Measurements from ENCODE around the gene KDM3B. TPM values are rescaled to one million over a fixed set of nuclear protein-coding genes. Genes with fewer than 3 reads are reported as not detected.

Gene KDM3B
- total RNA-seq, 2 experiments from 2014 or later, result 57.4 to 60.5 TPM

GRCh38 chr5:138449501-138450239 is 97.2 kb downstream of the KDM3B start:
- DNase-seq (peak; percentile 84), ATAC-seq (peak; percentile 95)
- Mint-ChIP-seq H3K4me3 (no peak overlapping the region), H3K36me3 (no peaks in the 10 kb centered on the region), H3K9me3 (ENCODE audit: low read depth) (no peaks in the 10 kb centered on the region), H3K27me3 (peaks cover 2% of the 10 kb centered on the region), H3K27ac (no peak overlapping the region), H3K4me1 (peaks cover 4% of the 10 kb centered on the region)
- CTCF ChIA-PET, result interaction anchor here (0.6 to 6.2 kb wide), 31 partner anchors 11 to 379 kb away, joined by 3 to 100 read pairs (median 4); partner anchors contain the start of genes BRD8, CDC25C, EGR1 and ETF1

DNA sequence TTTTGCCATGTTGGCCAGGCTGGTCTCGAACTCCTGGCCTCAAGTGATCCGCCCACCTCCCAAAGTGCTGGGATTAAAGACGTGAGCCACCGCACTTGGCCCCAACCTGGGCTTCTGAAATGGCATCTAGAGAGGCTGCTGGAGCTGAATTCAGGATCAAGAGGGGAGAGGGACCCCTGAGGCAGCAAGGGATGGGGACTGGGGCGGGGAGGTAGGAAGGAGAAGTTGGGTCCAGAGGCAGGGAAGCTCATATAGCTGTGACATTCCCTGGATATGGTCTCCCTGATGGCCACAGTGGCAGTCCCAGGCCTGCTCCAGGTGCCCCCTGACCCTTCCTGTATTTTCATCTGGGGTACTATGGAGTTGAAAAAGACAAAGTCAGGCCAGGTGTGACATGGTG is 98.5 kb downstream of the KDM3B start:
- peaks cover 2% of the 10 kb centered on the region for H3K27me3 Mint-ChIP-seq
- no peaks in the 10 kb centered on the region for H3K36me3 Mint-ChIP-seq
- peaks cover 4% of the 10 kb centered on the region for H3K4me1 Mint-ChIP-seq
- CTCF ChIA-PET, result interaction anchor here (0.6 to 6.2 kb wide), 12 partner anchors 11 to 858 kb away, joined by 3 to 100 read pairs (median 4); partner anchors contain the start of genes CDC25C and EGR1
- H3K27ac Mint-ChIP-seq, result no peak overlapping the region
- H3K4me3 Mint-ChIP-seq, result no peak overlapping the region
- no peak for DNase-seq
- H3K9me3 Mint-ChIP-seq (ENCODE audit: low read depth), result no peaks in the 10 kb centered on the region
- no peak for ATAC-seq

GRCh38 chr5:138452720-138453119 is 100.2 kb downstream of the KDM3B start:
- no peak overlapping the region for H3K4me3 Mint-ChIP-seq

GRCh38 chr5:138453590-138453989 is 101.1 kb downstream of the KDM3B start:
- H3K4me1 Mint-ChIP-seq, result peaks cover 13% of the 10 kb centered on the region
- H3K27ac Mint-ChIP-seq, result no peak overlapping the region
- peaks cover 2% of the 10 kb centered on the region for H3K27me3 Mint-ChIP-seq
- no peak overlapping the region for H3K4me3 Mint-ChIP-seq
- no peaks in the 10 kb centered on the region for H3K36me3 Mint-ChIP-seq
- ATAC-seq, result no peak
- H3K9me3 Mint-ChIP-seq (ENCODE audit: low read depth), result no peaks in the 10 kb centered on the region
- no peak for DNase-seq
- CTCF ChIA-PET, result interaction anchor here (2.8 to 6.2 kb wide), 3 partner anchors 8 to 51 kb away, joined by 14 to 100 read pairs (median 91); partner anchors contain the start of gene EGR1

More at GRCh38 chr5:138452720-138453119, 100.2 kb downstream of the KDM3B start:
- no peaks in the 10 kb centered on the region for H3K9me3 Mint-ChIP-seq (ENCODE audit: low read depth)
- CTCF ChIA-PET, result interaction anchor here (1.3 to 6.2 kb wide), 3 partner anchors 9 to 49 kb away, joined by 3 to 100 read pairs (median 91); partner anchors contain the start of gene EGR1
- ATAC-seq, result no peak
- peaks cover 6% of the 10 kb centered on the region for H3K4me1 Mint-ChIP-seq
- H3K36me3 Mint-ChIP-seq, result no peaks in the 10 kb centered on the region
- no peak overlapping the region for H3K27ac Mint-ChIP-seq
- no peak for DNase-seq
- H3K27me3 Mint-ChIP-seq, result peaks cover 2% of the 10 kb centered on the region

DNA sequence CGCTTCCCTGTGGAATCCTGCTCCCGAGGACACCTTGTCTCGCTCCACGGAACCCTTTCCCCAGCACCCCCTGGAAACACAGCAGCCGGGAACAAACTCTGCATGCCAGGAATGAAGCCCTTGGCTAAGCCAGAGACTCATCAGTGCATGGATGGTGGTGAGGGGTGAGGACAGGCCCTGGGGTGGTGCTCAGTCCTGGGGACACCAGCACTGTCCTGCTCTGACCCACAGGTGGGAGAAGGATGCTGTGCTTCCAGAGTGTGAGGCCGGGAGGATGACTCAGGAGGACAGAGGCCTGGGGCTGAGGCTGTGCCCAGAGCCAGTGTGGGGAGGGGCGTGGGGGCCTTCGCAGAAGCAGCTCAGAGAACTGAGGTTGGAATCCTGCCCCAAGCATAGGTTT is 101.6 kb downstream of the KDM3B start:
- Mint-ChIP-seq H3K4me3 (no peak overlapping the region), H3K4me1 (peaks cover 18% of the 10 kb centered on the region), H3K27ac (no peak overlapping the region), H3K36me3 (no peaks in the 10 kb centered on the region), H3K9me3 (ENCODE audit: low read depth) (no peaks in the 10 kb centered on the region), H3K27me3 (peaks cover 2% of the 10 kb centered on the region)
- no peak for ATAC-seq
- CTCF ChIA-PET, result interaction anchor here (2.3 to 2.8 kb wide), 2 partner anchors 11 to 50 kb away, joined by 9 to 14 read pairs; partner anchors contain the start of gene EGR1
- no peak for DNase-seq

DNA sequence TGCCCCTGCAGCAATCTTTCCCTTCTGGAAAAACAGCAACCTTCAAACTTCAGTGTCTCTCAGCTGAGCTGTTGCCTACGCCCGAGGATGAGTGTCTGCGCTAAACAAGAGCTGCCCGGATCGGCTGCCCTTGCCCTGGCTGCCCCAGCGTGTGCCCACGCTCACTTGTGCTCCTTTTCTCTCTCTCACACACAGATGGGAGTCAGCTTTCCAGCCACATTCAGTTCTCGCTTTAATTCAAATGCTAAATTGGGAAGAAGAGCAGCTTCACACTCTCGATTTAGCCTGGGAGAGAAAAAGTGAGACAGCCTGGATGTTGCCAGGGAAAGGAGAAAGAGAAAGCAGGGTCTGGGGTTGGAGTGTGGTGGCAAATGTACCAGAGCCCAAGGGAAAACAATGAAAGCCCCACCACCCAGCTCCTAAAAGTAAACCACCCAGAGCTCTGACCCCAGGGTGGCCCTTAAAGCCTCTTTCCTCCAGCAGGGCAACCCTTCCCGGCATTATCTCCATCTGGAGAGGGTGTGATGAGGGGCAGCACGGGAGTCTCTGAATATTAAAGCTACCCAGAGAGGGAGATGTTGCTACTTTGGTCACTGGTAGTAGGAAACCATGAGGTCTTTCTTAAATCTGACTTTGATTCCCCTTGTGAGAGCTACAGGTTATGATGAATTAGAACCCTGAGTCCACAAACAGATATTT is 102.9 kb downstream of the KDM3B start:
- Mint-ChIP-seq H3K27ac (no peak overlapping the region), H3K4me3 (no peak overlapping the region), H3K27me3 (no peaks in the 10 kb centered on the region), H3K9me3 (ENCODE audit: low read depth) (no peaks in the 10 kb centered on the region), H3K4me1 (peaks cover 27% of the 10 kb centered on the region), H3K36me3 (peaks cover under 1% of the 10 kb centered on the region)
- DNase-seq (no peak), ATAC-seq (no peak)
- CTCF ChIA-PET, result interaction anchor here (1.1 to 2.8 kb wide), 5 partner anchors 9 to 88 kb away, joined by 3 to 14 read pairs (median 4); partner anchors contain the start of genes EGR1 and ETF1

DNA sequence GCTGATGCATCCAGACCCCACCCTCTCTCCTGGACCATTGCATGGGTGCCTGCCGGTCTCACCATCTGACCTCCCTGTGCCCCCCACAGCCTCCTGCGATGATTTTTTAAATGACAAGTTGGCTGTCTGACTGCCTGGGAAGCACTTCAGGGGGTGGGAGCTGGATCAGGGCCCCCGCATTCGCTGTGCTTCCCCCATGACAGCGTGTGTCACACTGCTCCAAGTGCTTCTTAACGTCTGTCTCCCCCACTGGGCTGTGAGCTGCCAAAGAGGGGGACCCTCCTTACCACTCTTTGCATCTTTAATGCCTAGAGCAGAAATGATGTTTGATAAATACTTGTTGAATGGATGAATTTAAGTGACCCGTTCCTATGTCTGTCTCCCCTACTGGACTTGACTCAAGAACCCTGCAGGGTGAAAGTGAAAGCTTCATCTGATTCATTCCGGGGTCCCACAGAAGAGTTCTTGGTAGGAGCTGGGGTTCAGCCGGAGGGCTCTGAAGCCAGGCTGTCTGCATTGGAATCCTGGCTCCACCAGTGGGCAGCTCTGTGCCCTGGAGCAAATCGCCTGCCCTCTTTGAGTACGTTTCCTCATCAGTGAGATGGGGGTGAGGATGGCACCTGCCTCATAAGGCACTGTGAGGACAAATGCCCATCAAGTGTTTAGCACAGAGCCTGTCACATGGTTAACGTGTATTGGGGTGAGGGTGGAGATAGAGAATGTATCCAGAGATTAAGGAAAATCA is 105.2 kb downstream of the KDM3B start:
- Mint-ChIP-seq H3K27ac (peak overlapping the region; percentile 58), H3K27me3 (no peaks in the 10 kb centered on the region), H3K4me3 (no peak overlapping the region), H3K36me3 (peaks cover 2% of the 10 kb centered on the region), H3K9me3 (ENCODE audit: low read depth) (no peaks in the 10 kb centered on the region), H3K4me1 (peaks cover 32% of the 10 kb centered on the region)
- ATAC-seq (no peak), DNase-seq (no peak)
- CTCF ChIA-PET, result interaction anchor here (1.1 to 10.5 kb wide), 4 partner anchors 7 to 118 kb away, joined by 3 to 100 read pairs (median 4); partner anchors contain the start of gene KDM3B

DNA sequence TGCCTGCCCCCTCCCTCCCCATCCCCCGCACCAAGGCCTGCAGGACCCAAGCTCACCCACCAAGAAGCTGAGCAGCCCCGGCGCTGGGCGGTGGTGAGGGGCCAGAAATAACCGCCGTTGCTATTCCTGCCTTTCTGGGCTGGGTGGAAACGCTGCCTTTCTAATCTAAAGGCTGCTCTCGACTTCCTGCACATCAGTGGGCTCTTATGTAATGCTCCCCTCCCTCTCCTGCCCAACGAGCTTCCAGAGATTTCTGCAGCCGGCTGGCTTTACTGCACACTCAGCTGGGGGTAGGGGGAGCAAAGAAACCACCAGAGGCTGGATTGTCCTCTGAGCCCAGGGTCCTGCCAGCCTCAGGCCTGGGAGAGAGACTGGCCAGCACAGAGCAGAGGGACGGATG is 105.9 kb downstream of the KDM3B start:
- no peak for DNase-seq
- Mint-ChIP-seq H3K4me3 (no peak overlapping the region), H3K27me3 (no peaks in the 10 kb centered on the region), H3K36me3 (peaks cover 2% of the 10 kb centered on the region), H3K9me3 (ENCODE audit: low read depth) (no peaks in the 10 kb centered on the region), H3K4me1 (peaks cover 33% of the 10 kb centered on the region), H3K27ac (no peak overlapping the region)
- no peak for ATAC-seq
- CTCF ChIA-PET, result interaction anchor here (0.6 to 10.5 kb wide), 2 partner anchors 8 to 86 kb away, joined by 3 to 100 read pairs; no protein-coding TSS in a partner anchor

GRCh38 chr5:138458856-138459255 is 106.4 kb downstream of the KDM3B start:
- CTCF ChIA-PET, result interaction anchor here (0.6 to 10.5 kb wide), 4 partner anchors 8 to 86 kb away, joined by 3 to 100 read pairs (median 6); no protein-coding TSS in a partner anchor
- Mint-ChIP-seq H3K27me3 (no peaks in the 10 kb centered on the region), H3K9me3 (ENCODE audit: low read depth) (no peaks in the 10 kb centered on the region), H3K4me3 (no peak overlapping the region), H3K4me1 (peaks cover 33% of the 10 kb centered on the region), H3K27ac (peak overlapping the region; percentile 93), H3K36me3 (peaks cover 2% of the 10 kb centered on the region)
- no peak for DNase-seq
- ATAC-seq, result no peak

DNA sequence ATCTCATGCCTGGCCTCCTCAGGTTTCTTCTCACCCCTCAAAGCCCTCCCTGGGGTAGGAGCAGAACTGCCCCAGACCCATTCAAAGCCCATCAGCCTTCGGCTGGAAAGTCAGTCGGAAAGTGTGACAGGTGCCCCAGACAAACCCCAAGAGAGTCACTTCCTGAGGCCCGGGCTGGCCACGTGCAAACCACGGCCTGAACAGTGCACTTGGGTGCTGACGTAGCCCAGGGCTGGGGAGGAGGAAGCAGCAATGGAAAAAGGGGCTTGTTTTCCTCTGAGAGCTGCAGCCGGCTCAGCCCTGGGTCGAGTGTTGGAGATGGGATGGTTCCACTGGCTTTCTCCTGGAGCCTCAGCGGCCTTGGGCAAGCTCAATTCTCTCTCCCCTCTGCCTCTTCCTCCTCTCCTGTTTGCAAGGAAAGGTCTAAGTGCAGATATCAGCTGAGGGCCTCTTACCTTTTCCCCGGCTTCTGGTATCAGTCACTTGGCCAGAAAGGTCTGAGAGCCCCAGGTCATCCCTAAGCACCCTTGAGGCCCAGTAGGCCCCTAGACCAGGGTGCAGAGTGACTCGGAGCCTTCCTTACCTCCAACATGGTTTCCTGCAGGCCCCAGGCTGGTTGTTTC is 106.9 kb downstream of the KDM3B start:
- DNase-seq (peak; percentile 95), ATAC-seq (peak; percentile 67)
- peak overlapping the region; percentile 93 for H3K27ac Mint-ChIP-seq
- peaks cover 2% of the 10 kb centered on the region for H3K36me3 Mint-ChIP-seq
- H3K4me3 Mint-ChIP-seq, result peak overlapping the region; percentile 3
- H3K9me3 Mint-ChIP-seq (ENCODE audit: low read depth), result no peaks in the 10 kb centered on the region
- CTCF ChIA-PET, result interaction anchor here (1.3 to 10.5 kb wide), 3 partner anchors 9 to 45 kb away, joined by 3 to 100 read pairs (median 8); no protein-coding TSS in a partner anchor
- peaks cover 33% of the 10 kb centered on the region for H3K4me1 Mint-ChIP-seq
- H3K27me3 Mint-ChIP-seq, result no peaks in the 10 kb centered on the region

DNA sequence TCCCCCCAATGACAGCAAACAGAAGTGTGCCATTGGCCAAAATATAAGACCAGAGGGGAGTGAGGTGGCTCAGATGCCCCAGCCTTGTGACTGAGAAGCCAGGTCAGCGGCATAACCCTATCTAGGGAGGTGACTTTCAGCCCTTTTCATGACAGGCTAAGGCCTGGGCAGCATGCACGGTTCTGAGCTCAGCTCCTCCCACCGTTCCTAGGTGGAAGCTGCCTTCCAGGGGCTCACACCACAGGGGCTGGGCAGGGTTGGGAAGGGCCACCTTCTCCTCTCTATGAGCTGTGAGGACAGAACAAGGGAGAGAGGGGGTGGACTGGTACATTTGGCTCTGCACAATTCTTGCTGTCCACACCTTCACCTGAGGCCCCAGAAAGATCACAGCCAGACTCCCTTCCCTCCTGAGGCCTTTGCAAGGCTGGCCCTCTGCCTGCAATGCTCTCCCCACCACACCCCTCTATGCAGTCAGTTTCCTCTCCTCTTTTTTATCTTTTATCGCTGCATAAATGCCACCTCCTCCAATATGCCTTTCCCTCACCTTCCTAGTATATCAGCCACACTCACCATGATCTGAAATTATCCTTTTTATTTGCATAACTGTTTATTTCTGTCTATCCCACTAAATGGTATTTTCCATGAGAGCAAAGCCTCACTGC is 107.7 kb downstream of the KDM3B start:
- Mint-ChIP-seq H3K4me3 (no peak overlapping the region), H3K4me1 (peaks cover 33% of the 10 kb centered on the region), H3K27me3 (no peaks in the 10 kb centered on the region), H3K36me3 (peaks cover 2% of the 10 kb centered on the region), H3K9me3 (ENCODE audit: low read depth) (no peaks in the 10 kb centered on the region), H3K27ac (peak overlapping the region; percentile 93)
- DNase-seq, result no peak
- CTCF ChIA-PET, result interaction anchor here (1.3 to 10.5 kb wide), 4 partner anchors 10 to 107 kb away, joined by 3 to 100 read pairs (median 6); no protein-coding TSS in a partner anchor
- no peak for ATAC-seq

All from activated CD8-positive, alpha-beta memory T cell treated with anti-CD3 and anti-CD28 coated beads, Interleukin-2, amount 10 ng/mL, durations not matched to agents 7 days and 5 days (primary cell).